DND-41 (cell line): ENCODE measurements around the gene KAZN.
A peak's percentile ranks its signal among the peaks of the same experiment; 100 is the strongest.

ENCODE experiments used
- ATAC-seq: fragments of 200-7000 bp; cut with Tn5 transposase; 3 replicates; pipeline ENCODE4 v1.9.1; 2021; ENCODE audit warnings: low read depth; ENCODE audit not compliant: insufficient read depth
- DNase-seq: peaks from one replicate; pipeline ENCODE4 v3.0.0-alpha.2; 2020
- H2AFZ ChIP-seq: 2 replicates; pipeline ENCODE4 v1.6.0; 2012; ENCODE audit warnings: low read depth, low read length
- H3K27ac ChIP-seq: 2 replicates; pipeline ENCODE4 v1.5.1; 2012; ENCODE audit warnings: low read length, inconsistent platforms
- H3K27me3 ChIP-seq: fragments of 200-600 bp; sonication (generic); 2 replicates; pipeline ENCODE4 v1.6.0; 2012; ENCODE audit warnings: low read length, mild to moderate bottlenecking, inconsistent platforms; ENCODE audit not compliant: insufficient read depth, poor library complexity
- H3K36me3 ChIP-seq: 2 replicates; pipeline ENCODE4 v1.5.1; 2012; ENCODE audit warnings: low read length, inconsistent platforms; ENCODE audit not compliant: insufficient read depth
- H3K4me1 ChIP-seq: 2 replicates; pipeline ENCODE4 v1.5.1; 2012; ENCODE audit warnings: mild to moderate bottlenecking, low read length; ENCODE audit not compliant: insufficient read depth
- H3K4me2 ChIP-seq: 2 replicates; pipeline ENCODE4 v1.6.0; 2012; ENCODE audit warnings: mild to moderate bottlenecking, moderate library complexity, low read length, inconsistent platforms; ENCODE audit not compliant: insufficient read depth
- H3K4me3 ChIP-seq, 2 experiments: fragments of 200-600 bp in 1 of 2; shearing (Covaris generic) in 1 of 2; 2 replicates each; pipeline ENCODE4 v1.5.1; 2012 to 2016; ENCODE audit warnings: inconsistent platforms in 2 of 2, low read length in 2 of 2, mild to moderate bottlenecking in 2 of 2, low read depth in 1 of 2, moderate library complexity in 1 of 2
- H3K79me2 ChIP-seq: 2 replicates; pipeline ENCODE4 v1.6.0; 2012; ENCODE audit warnings: low read length, inconsistent platforms; ENCODE audit not compliant: insufficient read depth
- H3K9ac ChIP-seq: 2 replicates; pipeline ENCODE4 v1.6.0; 2012; ENCODE audit warnings: low read depth, mild to moderate bottlenecking, inconsistent platforms, low read length, moderate library complexity
- H3K9me3 ChIP-seq: 2 replicates; pipeline ENCODE4 v1.5.1; 2012; ENCODE audit warnings: low read length, moderate library complexity, mild to moderate bottlenecking, inconsistent platforms; ENCODE audit not compliant: insufficient read depth, severe bottlenecking
- H4K20me1 ChIP-seq: 2 replicates; pipeline ENCODE4 v1.6.0; 2012; ENCODE audit warnings: low read length; ENCODE audit not compliant: insufficient read depth
- EZH2 ChIP-seq: IDR thresholded peaks from 3 replicates; pipeline ENCODE4 v1.6.1; 2012; ENCODE audit warnings: borderline replicate concordance, low read depth, mild to moderate bottlenecking, moderate library complexity, low read length, inconsistent platforms; ENCODE audit not compliant: severe bottlenecking
- TF ChIP-seq, protein P1 (sequence below): IDR thresholded peaks from 2 replicates; pipeline ENCODE4 v1.5.1; 2012; ENCODE audit warnings: borderline replicate concordance, low read length, moderate library complexity, mild to moderate bottlenecking; ENCODE audit not compliant: poor library complexity, severe bottlenecking; ENCODE audit errors: extremely low read depth

KAZN gene

DNA sequence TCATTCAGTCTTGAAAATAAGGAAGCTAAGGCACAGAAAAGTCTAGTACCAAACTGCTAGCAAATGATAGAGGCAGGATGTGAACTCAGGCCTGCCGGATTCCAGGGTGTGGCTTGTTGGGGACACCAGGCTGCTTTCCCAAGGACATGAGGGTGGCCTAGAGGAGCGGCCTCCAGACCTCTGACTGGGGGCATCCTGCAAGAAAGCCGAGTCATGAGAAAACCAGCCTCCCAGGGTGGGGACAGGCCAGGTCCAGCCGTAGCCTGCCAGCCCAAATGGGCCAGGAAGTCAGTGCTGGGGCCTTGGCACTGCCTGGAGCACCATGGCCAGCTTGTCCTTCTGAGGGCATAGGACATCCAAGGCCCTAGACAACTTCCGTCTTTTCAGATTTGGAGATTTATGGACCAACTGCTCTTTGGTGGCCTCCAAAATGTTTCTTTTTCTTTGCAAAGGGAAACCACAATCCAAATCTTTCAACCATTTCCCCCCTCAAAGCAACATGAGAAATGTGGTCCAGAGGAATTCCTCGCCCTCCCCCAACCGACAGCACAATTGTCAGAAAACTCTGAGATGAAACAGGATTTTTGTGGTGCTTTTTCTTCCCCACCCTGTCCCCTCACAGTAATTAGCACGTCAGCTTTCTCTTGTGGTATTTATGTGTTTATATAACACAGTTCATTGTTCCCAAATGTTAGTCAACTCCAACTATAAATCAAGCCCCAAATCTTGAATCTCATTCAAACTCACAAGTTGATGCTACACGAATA, 212.3 kb downstream of the KAZN start:
- H4K20me1 ChIP-seq = no peaks in the 10 kb centered on the region
- TF ChIP-seq EZH2 = no peak
- TF ChIP-seq, protein P1, sequence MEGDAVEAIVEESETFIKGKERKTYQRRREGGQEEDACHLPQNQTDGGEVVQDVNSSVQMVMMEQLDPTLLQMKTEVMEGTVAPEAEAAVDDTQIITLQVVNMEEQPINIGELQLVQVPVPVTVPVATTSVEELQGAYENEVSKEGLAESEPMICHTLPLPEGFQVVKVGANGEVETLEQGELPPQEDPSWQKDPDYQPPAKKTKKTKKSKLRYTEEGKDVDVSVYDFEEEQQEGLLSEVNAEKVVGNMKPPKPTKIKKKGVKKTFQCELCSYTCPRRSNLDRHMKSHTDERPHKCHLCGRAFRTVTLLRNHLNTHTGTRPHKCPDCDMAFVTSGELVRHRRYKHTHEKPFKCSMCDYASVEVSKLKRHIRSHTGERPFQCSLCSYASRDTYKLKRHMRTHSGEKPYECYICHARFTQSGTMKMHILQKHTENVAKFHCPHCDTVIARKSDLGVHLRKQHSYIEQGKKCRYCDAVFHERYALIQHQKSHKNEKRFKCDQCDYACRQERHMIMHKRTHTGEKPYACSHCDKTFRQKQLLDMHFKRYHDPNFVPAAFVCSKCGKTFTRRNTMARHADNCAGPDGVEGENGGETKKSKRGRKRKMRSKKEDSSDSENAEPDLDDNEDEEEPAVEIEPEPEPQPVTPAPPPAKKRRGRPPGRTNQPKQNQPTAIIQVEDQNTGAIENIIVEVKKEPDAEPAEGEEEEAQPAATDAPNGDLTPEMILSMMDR = no peak
- no peak overlapping the region for H3K4me2 ChIP-seq
- H3K9me3 ChIP-seq = peaks cover 12% of the 10 kb centered on the region
- no peaks in the 10 kb centered on the region for H3K27me3 ChIP-seq
- H3K27ac ChIP-seq = no peak overlapping the region
- H2AFZ ChIP-seq = no peak overlapping the region
- no peak overlapping the region for H3K4me3 ChIP-seq
- H3K79me2 ChIP-seq = no peaks in the 10 kb centered on the region
- H3K4me1 ChIP-seq = peaks cover 7% of the 10 kb centered on the region; the same call in 1 of the 2 replicates
- ATAC-seq = 0 out of 3 replicates have a peak, but pooled peaks have one; percentile 29
- H3K9ac ChIP-seq = no peak overlapping the region
- no peaks in the 10 kb centered on the region for H3K36me3 ChIP-seq
- peak; percentile 20 for DNase-seq

DNA sequence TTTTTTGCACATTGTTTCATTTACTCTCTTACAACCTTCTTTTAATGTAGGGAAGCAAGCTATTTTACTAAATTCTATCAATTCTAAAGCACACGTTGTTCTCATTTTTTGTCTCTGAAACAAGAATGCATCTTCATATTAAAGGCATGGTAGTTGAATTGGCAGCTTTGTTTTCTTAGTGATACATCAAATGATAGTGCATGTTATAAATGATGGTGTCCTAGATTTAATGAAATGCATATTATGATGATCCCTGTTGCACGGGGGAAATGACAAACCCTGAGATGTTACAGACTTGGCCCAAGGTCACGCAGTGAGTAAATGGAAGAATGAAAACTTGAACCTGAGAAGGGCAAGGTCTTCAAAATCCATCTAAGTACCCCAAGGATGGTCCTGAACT, 213.1 kb downstream of the KAZN start:
- Histone ChIP-seq H3K9me3 (peaks cover 7% of the 10 kb centered on the region), H3K36me3 (no peaks in the 10 kb centered on the region), H3K27ac (no peak overlapping the region), H3K9ac (no peak overlapping the region), H2AFZ (no peak overlapping the region), H3K79me2 (no peaks in the 10 kb centered on the region), H3K27me3 (no peaks in the 10 kb centered on the region), H4K20me1 (no peaks in the 10 kb centered on the region), H3K4me1 (peaks cover 7% of the 10 kb centered on the region; the same call in 1 of the 2 replicates), H3K4me2 (no peak overlapping the region), H3K4me3 (no peak overlapping the region)
- DNase-seq (no peak), ATAC-seq (no peak)
- no peak for TF ChIP-seq EZH2
- TF ChIP-seq, protein P1 = no peak

DNA sequence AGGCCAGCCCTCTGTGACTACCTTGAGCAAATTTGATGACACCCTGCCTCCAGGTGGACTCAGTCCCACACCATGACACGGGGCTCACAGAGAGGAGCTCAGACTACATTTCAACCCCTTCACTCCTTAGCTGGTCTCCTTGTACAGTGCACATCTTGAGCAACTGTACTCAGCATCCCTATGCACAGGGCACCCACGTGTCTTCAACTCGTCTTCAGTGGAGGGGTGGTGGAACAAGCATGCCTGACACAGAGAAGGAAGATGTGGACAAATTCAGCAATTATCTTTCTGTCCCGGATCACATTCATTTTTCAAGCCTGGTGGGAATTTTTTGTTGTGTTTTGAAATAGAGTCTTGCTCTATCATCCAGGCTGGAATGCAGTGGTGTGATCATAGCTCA, 213.7 kb downstream of the KAZN start:
- no peak overlapping the region for H3K9ac ChIP-seq
- DNase-seq (no peak), ATAC-seq (no peak)
- H3K27me3 ChIP-seq = no peaks in the 10 kb centered on the region
- no peaks in the 10 kb centered on the region for H3K36me3 ChIP-seq
- no peak overlapping the region for H3K4me2 ChIP-seq
- peaks cover under 1% of the 10 kb centered on the region for H3K9me3 ChIP-seq
- H3K27ac ChIP-seq = no peak overlapping the region
- TF ChIP-seq EZH2 = no peak
- TF ChIP-seq, protein P1 = no peak
- peaks cover 7% of the 10 kb centered on the region; the same call in 1 of the 2 replicates for H3K4me1 ChIP-seq
- H4K20me1 ChIP-seq = no peaks in the 10 kb centered on the region
- H3K79me2 ChIP-seq = no peaks in the 10 kb centered on the region
- no peak overlapping the region for H2AFZ ChIP-seq
- no peak overlapping the region for H3K4me3 ChIP-seq
